ENCODE data around the gene ABCB6. TPM values are rescaled to one million over a fixed set of nuclear protein-coding genes. Genes with fewer than 3 reads are reported as not detected.

The ABCB6 gene
- total RNA-seq, 1 donor from 2014 or later: 32.9 TPM

GRCh38 chr2:219184121-219184520 is 34.6 kb downstream of the ABCB6 start:
- H3K27me3 Mint-ChIP-seq (ENCODE audit: insufficient read depth): no peaks in the 10 kb centered on the region
- no peaks in the 10 kb centered on the region for H3K9me3 Mint-ChIP-seq
- H3K27ac Mint-ChIP-seq: peak overlapping the region; percentile 34
- peaks cover 50% of the 10 kb centered on the region for H3K4me1 Mint-ChIP-seq (ENCODE audit: low read depth)
- intact Hi-C loops (cut with micrococcal nuclease): no loop called here
- no peak for DNase-seq (ENCODE audit: low spot score)
- H3K4me3 Mint-ChIP-seq: no peak overlapping the region
- H3K36me3 Mint-ChIP-seq (ENCODE audit: low read depth): peaks cover 40% of the 10 kb centered on the region

- intact Hi-C loops (cut with micrococcal nuclease): no loop called here
- Mint-ChIP-seq H3K4me1 (ENCODE audit: low read depth) (peaks cover 56% of the 10 kb centered on the region), H3K27me3 (ENCODE audit: insufficient read depth) (no peaks in the 10 kb centered on the region), H3K36me3 (ENCODE audit: low read depth) (peaks cover 40% of the 10 kb centered on the region), H3K4me3 (no peak overlapping the region), H3K27ac (no peak overlapping the region), H3K9me3 (no peaks in the 10 kb centered on the region)
- DNase-seq (ENCODE audit: low spot score): no peak
Observed at GRCh38 chr2:219183151-219183772, 35.5 kb downstream of the ABCB6 start.

DNA sequence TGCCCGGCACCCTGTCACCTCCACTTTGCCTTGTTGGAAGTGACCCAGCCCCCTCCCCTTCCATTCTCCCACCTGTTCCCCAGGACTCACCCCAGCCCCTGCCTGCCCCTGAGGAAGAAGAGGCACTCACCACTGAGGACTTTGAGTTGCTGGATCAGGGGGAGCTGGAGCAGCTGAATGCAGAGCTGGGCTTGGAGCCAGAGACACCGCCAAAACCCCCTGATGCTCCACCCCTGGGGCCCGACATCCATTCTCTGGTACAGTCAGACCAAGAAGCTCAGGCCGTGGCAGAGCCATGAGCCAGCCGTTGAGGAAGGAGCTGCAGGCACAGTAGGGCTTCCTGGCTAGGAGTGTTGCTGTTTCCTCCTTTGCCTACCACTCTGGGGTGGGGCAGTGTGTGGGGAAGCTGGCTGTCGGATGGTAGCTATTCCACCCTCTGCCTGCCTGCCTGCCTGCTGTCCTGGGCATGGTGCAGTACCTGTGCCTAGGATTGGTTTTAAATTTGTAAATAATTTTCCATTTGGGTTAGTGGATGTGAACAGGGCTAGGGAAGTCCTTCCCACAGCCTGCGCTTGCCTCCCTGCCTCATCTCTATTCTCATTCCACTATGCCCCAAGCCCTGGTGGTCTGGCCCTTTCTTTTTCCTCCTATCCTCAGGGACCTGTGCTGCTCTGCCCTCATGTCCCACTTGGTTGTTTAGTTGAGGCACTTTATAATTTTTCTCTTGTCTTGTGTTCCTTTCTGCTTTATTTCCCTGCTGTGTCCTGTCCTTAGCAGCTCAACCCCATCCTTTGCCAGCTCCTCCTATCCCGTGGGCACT is 36.2 kb downstream of the ABCB6 start:
- Mint-ChIP-seq H3K9me3 (no peaks in the 10 kb centered on the region), H3K36me3 (ENCODE audit: low read depth) (peaks cover 40% of the 10 kb centered on the region), H3K27me3 (ENCODE audit: insufficient read depth) (no peaks in the 10 kb centered on the region), H3K4me3 (no peak overlapping the region), H3K27ac (no peak overlapping the region), H3K4me1 (ENCODE audit: low read depth) (peaks cover 60% of the 10 kb centered on the region)
- intact Hi-C loops (cut with micrococcal nuclease): no loop called here
- DNase-seq (ENCODE audit: low spot score): no peak

GRCh38 chr2:219181531-219181930 is 37.2 kb downstream of the ABCB6 start:
- no peak for DNase-seq (ENCODE audit: low spot score)
- Mint-ChIP-seq H3K27me3 (ENCODE audit: insufficient read depth) (no peaks in the 10 kb centered on the region), H3K4me1 (ENCODE audit: low read depth) (peaks cover 58% of the 10 kb centered on the region), H3K36me3 (ENCODE audit: low read depth) (peaks cover 37% of the 10 kb centered on the region), H3K4me3 (peak overlapping the region; percentile 37), H3K9me3 (no peaks in the 10 kb centered on the region), H3K27ac (peak overlapping the region; percentile 64)
- intact Hi-C loops (cut with micrococcal nuclease): no loop called here

GRCh38 chr2:219180961-219181360 is 37.8 kb downstream of the ABCB6 start:
- DNase-seq (ENCODE audit: low spot score): no peak
- H3K27ac Mint-ChIP-seq: peak overlapping the region; percentile 7

GRCh38 chr2:219179601-219180465 is 38.9 kb downstream of the ABCB6 start:
- peaks cover 30% of the 10 kb centered on the region for H3K36me3 Mint-ChIP-seq (ENCODE audit: low read depth)
- H3K4me3 Mint-ChIP-seq: peak overlapping the region; percentile 91
- H3K27me3 Mint-ChIP-seq (ENCODE audit: insufficient read depth): no peaks in the 10 kb centered on the region
- H3K9me3 Mint-ChIP-seq: no peaks in the 10 kb centered on the region
- intact Hi-C loops (cut with micrococcal nuclease): loop anchor here (2.0 to 5.0 kb wide), 3 partner anchors 283 to 893 kb away; partner anchors contain the start of gene CTDSP1
- H3K27ac Mint-ChIP-seq: no peak overlapping the region
- peaks cover 71% of the 10 kb centered on the region for H3K4me1 Mint-ChIP-seq (ENCODE audit: low read depth)
- DNase-seq (ENCODE audit: low spot score): no peak

More at GRCh38 chr2:219180961-219181360, 37.8 kb downstream of the ABCB6 start:
- intact Hi-C loops (cut with micrococcal nuclease): no loop called here
- Mint-ChIP-seq H3K27me3 (ENCODE audit: insufficient read depth) (no peaks in the 10 kb centered on the region), H3K36me3 (ENCODE audit: low read depth) (peaks cover 37% of the 10 kb centered on the region), H3K4me1 (ENCODE audit: low read depth) (peaks cover 60% of the 10 kb centered on the region), H3K4me3 (peak overlapping the region; percentile 74), H3K9me3 (no peaks in the 10 kb centered on the region)

- H3K9me3 Mint-ChIP-seq: no peaks in the 10 kb centered on the region
- H3K4me1 Mint-ChIP-seq (ENCODE audit: low read depth): peaks cover 80% of the 10 kb centered on the region
- H3K27ac Mint-ChIP-seq: peak overlapping the region; percentile 96
- no peak for DNase-seq (ENCODE audit: low spot score)
- no peaks in the 10 kb centered on the region for H3K27me3 Mint-ChIP-seq (ENCODE audit: insufficient read depth)
- intact Hi-C loops (cut with micrococcal nuclease): loop anchor here (1.0 to 5.0 kb wide), 6 partner anchors 28 to 891 kb away; partner anchors contain the start of genes ABCB6, ANKZF1, ATG9A and CTDSP1
- H3K36me3 Mint-ChIP-seq (ENCODE audit: low read depth): peaks cover 32% of the 10 kb centered on the region
- peak overlapping the region; percentile 91 for H3K4me3 Mint-ChIP-seq
Observed at GRCh38 chr2:219178377-219179175, 40.2 kb downstream of the ABCB6 start.

DNA sequence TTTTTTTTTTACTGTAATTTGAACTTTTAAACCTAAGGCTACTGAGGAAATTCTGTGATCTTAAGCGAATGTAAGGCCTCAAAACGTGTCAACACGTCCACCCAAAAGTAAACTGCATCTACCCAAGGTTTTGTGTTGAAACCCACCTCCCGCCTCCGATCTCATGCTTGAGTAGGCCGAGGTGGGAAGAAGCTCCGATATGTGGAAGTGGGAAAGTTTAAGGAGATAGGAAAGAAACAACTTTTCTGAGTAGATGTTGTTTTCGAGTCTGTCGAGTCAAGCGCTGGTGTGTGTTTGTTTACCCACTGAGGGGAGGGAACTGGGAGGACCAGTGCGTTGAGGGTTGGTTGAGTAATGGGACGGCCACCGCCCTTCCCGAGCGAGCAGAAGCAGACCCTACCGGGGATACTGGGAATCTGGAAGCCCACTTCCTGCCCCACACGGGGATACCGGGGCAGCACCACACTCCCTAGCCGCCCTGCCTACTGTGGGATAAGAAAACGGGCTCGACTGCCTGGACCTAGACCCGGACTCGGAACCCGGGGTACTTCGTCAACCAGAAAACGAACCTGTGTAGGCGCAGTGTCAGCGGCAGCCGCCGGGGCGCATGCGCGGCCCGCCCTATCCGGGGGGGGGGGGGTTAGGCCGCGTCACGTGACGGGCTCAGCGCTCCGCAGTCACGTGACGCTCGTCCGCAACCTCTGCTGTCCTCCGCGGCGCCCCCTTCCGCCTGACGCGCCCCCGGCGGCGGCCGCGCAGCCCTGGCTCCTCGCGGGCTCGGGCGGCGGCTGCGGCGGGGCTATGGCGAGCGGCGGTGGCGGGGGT is 41.0 kb downstream of the ABCB6 start, which contains the start of gene RETREG2:
Gene RETREG2 (plus strand): TSS at position 724 of the 825 bp plus-strand sequence. CDS start 78 bp downstream, at position 802.
- H3K27ac Mint-ChIP-seq: peak within 1 kb of the TSS; percentile 96
- DNase-seq (ENCODE audit: low spot score): peak; percentile 74
- H3K36me3 Mint-ChIP-seq (ENCODE audit: low read depth): peaks cover 32% of the 10 kb centered on the region
- no peaks in the 10 kb centered on the region for H3K9me3 Mint-ChIP-seq
- intact Hi-C loops (cut with micrococcal nuclease): loop anchor here (1.0 to 5.0 kb wide), 14 partner anchors 17 to 890 kb away; partner anchors contain the start of genes ABCB6, ANKZF1, ATG9A and CNOT9
- no peaks in the 10 kb centered on the region for H3K27me3 Mint-ChIP-seq (ENCODE audit: insufficient read depth)
- H3K4me3 Mint-ChIP-seq: peak within 1 kb of the TSS; percentile 91
- peaks cover 72% of the 10 kb centered on the region for H3K4me1 Mint-ChIP-seq (ENCODE audit: low read depth)

DNA sequence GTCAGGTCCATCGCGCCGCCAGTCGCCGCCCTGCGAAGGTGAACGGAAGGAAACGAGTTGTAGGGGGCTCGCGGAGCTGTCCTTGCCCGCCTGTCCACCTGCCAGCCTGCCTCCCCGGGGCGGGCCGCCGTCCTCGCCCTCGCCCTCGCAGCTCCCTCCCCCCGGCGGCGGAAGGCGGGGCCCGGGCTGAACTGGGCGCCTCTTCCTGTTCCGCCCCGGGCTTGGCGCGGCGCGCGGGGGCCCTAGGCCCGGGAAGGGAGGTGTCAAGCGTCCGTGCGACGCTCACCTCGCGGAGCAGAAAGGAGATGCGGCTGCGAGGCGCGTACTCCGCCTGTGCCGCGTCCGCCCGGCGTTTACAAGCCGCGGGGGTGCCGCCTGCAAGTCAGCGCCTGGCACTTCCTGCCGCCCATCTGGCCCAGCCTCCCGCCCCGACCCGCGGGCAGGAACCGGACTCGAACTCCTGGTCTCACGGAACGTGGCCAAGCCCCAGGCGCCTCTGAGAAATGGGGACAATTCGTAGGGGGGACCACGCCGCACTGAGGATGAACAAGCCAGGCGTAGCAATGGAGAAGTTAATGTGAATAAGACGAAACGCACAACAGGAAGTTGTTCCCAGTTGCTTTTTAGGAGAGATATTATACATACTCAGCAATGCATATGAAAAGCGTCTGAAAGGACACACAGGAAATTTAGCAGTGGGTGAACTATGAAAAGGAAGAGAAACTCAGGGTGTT is 41.8 kb downstream of the ABCB6 start, which contains the start of gene CNPPD1:
Gene CNPPD1 (minus strand): TSS at position 108 of the 734 bp plus-strand sequence. CDS start 97 bp downstream, at position 11.
- Mint-ChIP-seq H3K4me3 (peak within 1 kb of the TSS; percentile 88), H3K27me3 (ENCODE audit: insufficient read depth) (no peaks in the 10 kb centered on the region), H3K36me3 (ENCODE audit: low read depth) (peaks cover 35% of the 10 kb centered on the region), H3K4me1 (ENCODE audit: low read depth) (peaks cover 66% of the 10 kb centered on the region), H3K9me3 (no peaks in the 10 kb centered on the region), H3K27ac (peak within 1 kb of the TSS; percentile 96)
- DNase-seq (ENCODE audit: low spot score): peak; percentile 87
- intact Hi-C loops (cut with micrococcal nuclease): loop anchor here (1.0 to 5.0 kb wide), 10 partner anchors 17 to 890 kb away; partner anchors contain the start of genes CNOT9, CTDSP1, DNAJB2 and GLB1L

DNA sequence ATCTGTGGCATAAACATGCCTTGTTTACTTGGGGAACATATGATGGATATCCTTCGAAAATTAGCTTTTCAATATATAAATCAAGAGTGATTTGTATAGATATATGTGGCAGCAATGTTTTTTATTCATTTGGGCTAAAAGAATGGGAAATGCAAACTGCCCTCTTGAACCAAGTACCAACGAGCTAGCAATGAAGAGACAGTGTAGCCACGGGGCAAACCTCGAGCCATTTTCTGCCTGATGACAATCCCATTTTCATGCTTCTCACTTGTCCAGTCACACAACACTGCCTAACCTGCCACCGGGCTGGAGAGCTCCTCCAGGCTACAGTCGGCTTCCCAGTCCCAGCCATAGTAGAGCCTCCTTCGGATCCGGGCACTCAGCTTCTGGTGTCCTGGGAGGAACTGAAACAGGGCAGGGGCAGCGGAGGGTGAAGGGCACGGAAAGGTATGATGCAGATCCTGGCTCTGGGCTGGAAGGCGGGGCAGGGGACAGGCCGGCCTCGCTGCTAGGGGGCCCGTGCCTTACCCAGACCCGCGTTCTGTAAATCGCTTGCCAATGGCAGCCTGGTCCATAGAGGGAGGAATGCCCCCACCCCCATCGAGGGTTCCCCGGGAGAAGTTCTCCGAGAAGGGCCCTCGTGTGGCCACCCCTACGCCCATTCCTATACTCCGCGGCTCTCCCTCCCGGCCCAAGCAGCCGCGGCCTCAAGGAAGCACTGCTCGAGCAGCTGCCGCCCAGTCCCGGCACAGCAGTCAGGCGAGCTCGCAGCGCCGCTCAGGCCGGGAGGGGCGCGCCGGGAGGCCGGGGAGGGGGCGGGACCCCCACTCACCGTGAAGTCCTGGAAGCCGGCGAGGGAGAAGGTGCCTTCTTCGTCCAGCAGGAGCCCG is 42.6 kb downstream of the ABCB6 start:
- Mint-ChIP-seq H3K4me1 (ENCODE audit: low read depth) (peaks cover 62% of the 10 kb centered on the region), H3K27ac (peak overlapping the region; percentile 74), H3K27me3 (ENCODE audit: insufficient read depth) (no peaks in the 10 kb centered on the region), H3K4me3 (peak overlapping the region; percentile 88), H3K9me3 (no peaks in the 10 kb centered on the region), H3K36me3 (ENCODE audit: low read depth) (peaks cover 35% of the 10 kb centered on the region)
- peak; percentile 18 for DNase-seq (ENCODE audit: low spot score)
- intact Hi-C loops (cut with micrococcal nuclease): loop anchor here (2.0 to 5.0 kb wide), 4 partner anchors 119 to 889 kb away; partner anchors contain the start of genes CTDSP1 and TTLL4

Data from activated T-helper 1 cell treated with anti-CD3 and anti-CD28 coated beads, Interleukin-12 subunit alpha, Interleukin-12 subunit beta, Interleukin-2, Interleukin-4 antibody, amounts not matched to agents 30 ng/mL and 10 ng/mL and 1 ng/mL, durations not matched to agents 14 hours and 24 hours and 36 hours (primary cell).